SU-DHL-6 (cell line): ENCODE results near the gene GBF1.

ENCODE experiments used
- H2AFZ ChIP-seq: fragments of 200-600 bp; sonication (generic); 2 replicates; pipeline ENCODE4 v1.6.1; 2014; ENCODE audit warnings: low read depth, mild to moderate bottlenecking, moderate library complexity, mixed read lengths, antibody characterized with exemption, low read length; ENCODE audit not compliant: severe bottlenecking
- H3F3A ChIP-seq: fragments of 200-600 bp; shearing (Covaris generic); 2 replicates; pipeline ENCODE4 v1.6.0; 2016; ENCODE audit warnings: antibody characterized with exemption, mild to moderate bottlenecking; ENCODE audit not compliant: insufficient read depth
- H3K27ac ChIP-seq: fragments of 200-600 bp; sonication (generic); 2 replicates; pipeline ENCODE4 v1.5.1; 2016; ENCODE audit warnings: low read depth, mild to moderate bottlenecking, low read length, moderate library complexity, mixed read lengths
- H3K27me3 ChIP-seq: fragments of 200-600 bp; sonication (generic), shearing (Covaris generic); 2 replicates; pipeline ENCODE4 v1.6.0; 2014; ENCODE audit warnings: mild to moderate bottlenecking, low read length
- H3K36me3 ChIP-seq: fragments of 200-600 bp; sonication (generic); 2 replicates; pipeline ENCODE4 v1.6.1; 2014; ENCODE audit warnings: mild to moderate bottlenecking, low read length, mixed read lengths
- H3K4me2 ChIP-seq: fragments of 300-600, 200-600 bp; shearing (Covaris generic), sonication (generic); 2 replicates; pipeline ENCODE4 v1.6.0; 2014; ENCODE audit warnings: low read length, low read depth, mild to moderate bottlenecking; ENCODE audit not compliant: poor library complexity, severe bottlenecking
- H3K4me3 ChIP-seq: fragments of 200-600 bp; sonication (generic); 2 replicates; pipeline ENCODE4 v1.5.1; 2014; ENCODE audit warnings: antibody characterized with exemption, low read length, mild to moderate bottlenecking, mixed read lengths; ENCODE audit not compliant: insufficient read depth, poor library complexity, severe bottlenecking
- H3K79me2 ChIP-seq: fragments of 200-600 bp; sonication (generic); 2 replicates; pipeline ENCODE4 v1.6.1; 2014; ENCODE audit warnings: mild to moderate bottlenecking, low read length, moderate library complexity; ENCODE audit not compliant: insufficient read depth
- H3K9ac ChIP-seq: fragments of 200-600 bp; sonication (generic); 2 replicates; pipeline ENCODE4 v1.7.0; 2014; ENCODE audit warnings: mild to moderate bottlenecking, low read length
- H3K9me2 ChIP-seq: fragments of 200-600 bp; sonication (generic); replicated peaks from 2 replicates; pipeline ENCODE4 v1.6.1; 2014; ENCODE audit warnings: low read length; ENCODE audit not compliant: insufficient read depth
- H3K9me3 ChIP-seq: fragments of 200-600 bp; sonication (generic); 2 replicates; pipeline ENCODE4 v1.6.1; 2014; ENCODE audit warnings: low read length, mixed read lengths; ENCODE audit not compliant: insufficient read depth
- H4K20me1 ChIP-seq: fragments of 200-600 bp; sonication (generic); 2 replicates; pipeline ENCODE4 v1.6.1; 2014; ENCODE audit warnings: low read depth, mild to moderate bottlenecking, antibody characterized with exemption, low read length, moderate library complexity, mixed read lengths
- CTCF ChIP-seq: fragments of 200-600 bp; sonication (generic); IDR thresholded peaks from one replicate; pipeline ENCODE4 v1.5.1; 2017; ENCODE audit warnings: antibody characterized with exemption, mild to moderate bottlenecking, low read length, moderate library complexity; ENCODE audit not compliant: insufficient read depth, poor library complexity, severe bottlenecking
- EZH2phosphoT487 ChIP-seq: fragments of 200-600 bp; sonication (generic), shearing (Covaris generic); conservative IDR thresholded peaks from 2 replicates; pipeline ENCODE4 v1.6.1; 2018; ENCODE audit warnings: mild to moderate bottlenecking, antibody characterized with exemption, low read length, moderate library complexity, mixed read lengths

GBF1 gene

GRCh38 chr10:102393411-102394078, 148.2 kb downstream of the GBF1 start:
- Histone ChIP-seq H3K4me3 (peak overlapping the region; percentile 97), H3K27me3 (no peaks in the 10 kb centered on the region), H3K36me3 (no peaks in the 10 kb centered on the region), H3K9me3 (no peaks in the 10 kb centered on the region), H4K20me1 (no peaks in the 10 kb centered on the region), H3K79me2 (peaks cover 8% of the 10 kb centered on the region; the same call in 1 of the 2 replicates), H3F3A (peaks cover 18% of the 10 kb centered on the region; the same call in 1 of the 2 replicates), H2AFZ (peak overlapping the region; percentile 38), H3K4me2 (peak overlapping the region; percentile 78), H3K27ac (peak overlapping the region; percentile 96), H3K9me2 (no peaks in the 10 kb centered on the region), H3K9ac (peak overlapping the region; percentile 91)
- TF ChIP-seq CTCF, result peak; percentile 94
- no peak for TF ChIP-seq EZH2phosphoT487

DNA sequence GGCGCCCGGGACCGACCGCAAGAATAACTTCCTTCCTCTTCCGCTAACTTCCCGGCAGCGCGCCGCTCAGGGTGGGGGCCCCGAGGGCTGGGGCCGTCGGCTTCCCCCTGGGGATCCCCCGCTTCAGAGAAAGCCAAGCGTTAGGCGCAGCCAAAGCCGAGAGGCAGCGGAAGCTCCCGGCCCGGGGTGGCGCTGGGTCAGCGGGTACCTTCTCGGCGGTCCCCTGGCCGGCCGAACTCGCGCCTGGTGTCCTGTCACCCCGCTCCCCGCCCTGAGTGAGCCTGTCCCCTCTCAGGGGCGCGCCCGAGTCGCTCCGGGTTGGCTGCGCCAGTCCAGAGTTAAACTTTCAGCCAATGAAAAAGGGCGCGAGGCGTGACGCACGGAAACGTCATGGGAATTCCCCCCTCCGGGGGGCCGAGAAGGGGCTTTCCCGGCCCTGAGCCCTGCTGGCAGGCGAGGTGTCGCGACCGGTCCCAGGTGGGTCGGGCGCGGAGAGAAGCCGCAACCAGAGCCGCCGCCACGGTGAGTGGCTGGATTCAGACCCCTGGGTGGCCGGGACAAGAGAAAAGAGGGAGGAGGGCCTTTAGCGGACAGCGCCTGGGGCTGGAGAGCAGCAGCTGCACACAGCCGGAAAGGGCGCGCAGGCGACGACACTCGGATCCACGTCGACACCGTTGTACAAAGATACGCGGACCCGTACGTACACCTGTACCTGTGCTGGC, 148.9 kb downstream of the GBF1 start:
- Histone ChIP-seq H3K9ac (peak overlapping the region; percentile 91), H4K20me1 (no peaks in the 10 kb centered on the region), H3K9me2 (no peaks in the 10 kb centered on the region), H2AFZ (peak overlapping the region; percentile 38), H3F3A (peaks cover 18% of the 10 kb centered on the region; the same call in 1 of the 2 replicates), H3K9me3 (no peaks in the 10 kb centered on the region), H3K36me3 (no peaks in the 10 kb centered on the region), H3K4me3 (peak overlapping the region; percentile 97), H3K4me2 (peak overlapping the region; percentile 78), H3K27me3 (no peaks in the 10 kb centered on the region), H3K27ac (peak overlapping the region; percentile 96), H3K79me2 (peaks cover 8% of the 10 kb centered on the region; the same call in 1 of the 2 replicates)
- TF ChIP-seq CTCF (no peak), EZH2phosphoT487 (no peak)

DNA sequence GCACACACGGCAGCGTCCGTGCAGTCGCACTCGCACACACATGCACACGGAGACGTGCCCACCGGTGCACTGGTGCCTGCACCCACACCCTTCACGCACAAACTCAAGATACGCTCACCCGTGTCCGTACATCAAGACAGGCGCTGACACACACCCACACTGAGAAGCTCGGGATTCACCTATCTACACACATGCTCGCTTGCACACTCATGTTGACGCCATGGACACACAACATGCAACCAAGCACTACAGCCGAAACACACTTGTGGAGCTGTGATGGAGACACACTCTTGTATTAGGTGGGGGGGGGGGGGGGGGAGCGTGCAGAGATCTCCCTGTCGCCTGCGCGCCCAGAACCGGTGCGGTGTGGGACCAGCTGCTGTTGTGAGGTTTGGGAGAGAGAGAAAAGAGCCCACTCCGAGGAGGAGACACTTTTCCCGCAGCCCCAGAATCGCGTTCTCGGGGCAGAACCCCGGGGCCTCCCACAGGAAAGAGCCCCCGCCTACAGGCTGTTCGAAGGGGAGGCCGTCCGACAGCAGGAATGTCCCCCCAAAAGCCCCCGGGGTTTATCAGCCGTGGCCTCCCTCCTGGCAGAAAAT, 149.6 kb downstream of the GBF1 start:
- TF ChIP-seq EZH2phosphoT487 (no peak), CTCF (no peak)
- Histone ChIP-seq H3F3A (peaks cover 18% of the 10 kb centered on the region; the same call in 1 of the 2 replicates), H3K36me3 (no peaks in the 10 kb centered on the region), H4K20me1 (no peaks in the 10 kb centered on the region), H3K9me2 (no peaks in the 10 kb centered on the region), H3K4me2 (peak overlapping the region; percentile 78), H3K27ac (peak overlapping the region; percentile 96), H3K9ac (peak overlapping the region; percentile 91), H3K27me3 (no peaks in the 10 kb centered on the region), H3K4me3 (peak overlapping the region; percentile 97), H3K79me2 (peaks cover 8% of the 10 kb centered on the region; the same call in 1 of the 2 replicates), H2AFZ (peak overlapping the region; percentile 23), H3K9me3 (no peaks in the 10 kb centered on the region)
